SK-N-SH (cell line): Measurements from ENCODE around the gene NSF. TPM values are rescaled to one million over a fixed set of nuclear protein-coding genes. Genes with fewer than 3 reads are reported as not detected.

Experiments used
- CTCF ChIA-PET: fragments of 300-600, 350-600 bp; formaldehyde crosslinking; extraction: SDS; loops from one replicate; lab custom pipeline; 2021; lab: Yijun Ruan, JAX
- POLR2A ChIA-PET: fragments of 350-600 bp; sonication (Branson Sonifier 250); formaldehyde crosslinking; extraction: SDS; loops from one replicate; lab custom pipeline; 2020; ENCODE audit warnings: antibody characterized with exemption, inconsistent platforms; lab: Yijun Ruan, JAX
- DNase-seq: peaks from one replicate; pipeline ENCODE4 v3.0.0; 2012
- H2AFZ ChIP-seq: fragments of 200-600 bp; sonication (generic); 2 replicates; pipeline ENCODE4 v1.8.1; 2016; ENCODE audit warnings: antibody characterized with exemption, mild to moderate bottlenecking, low read depth
- H3F3A ChIP-seq: fragments of 200-600 bp; sonication (generic); replicated peaks from 2 replicates; pipeline ENCODE3; 2016; ENCODE audit warnings: antibody characterized with exemption, mild to moderate bottlenecking; ENCODE audit not compliant: insufficient read depth
- H3K27ac ChIP-seq, 2 experiments: fragments of 200-500 bp in 1 of 2; fragments of 200-600 bp in 1 of 2; sonication (Bioruptor generic) in 1 of 2; sonication (generic), shearing (Covaris generic) in 1 of 2; 2 replicates each; pipeline versions ENCODE4 v1.5.1 to v1.6.1; 2014 to 2016; ENCODE audit warnings: low read depth in 2 of 2, inconsistent platforms in 1 of 2, low read length in 1 of 2, mild to moderate bottlenecking in 1 of 2, mixed read lengths in 1 of 2
- H3K27me3 ChIP-seq: fragments of 200-600 bp; sonication (generic), shearing (Covaris generic); 2 replicates; pipeline ENCODE4 v1.6.1; 2016; ENCODE audit warnings: mixed run types; ENCODE audit not compliant: insufficient read depth
- H3K36me3 ChIP-seq, 2 experiments: fragments of 200-500 bp in 1 of 2; fragments of 200-600 bp in 1 of 2; sonication (Bioruptor generic) in 1 of 2; sonication (generic) in 1 of 2; replicated peaks in 1 of 2; 2 replicates each; pipeline versions ENCODE3 to v1.5.1; 2014 to 2016; ENCODE audit warnings: low read length in 1 of 2, mild to moderate bottlenecking in 1 of 2; ENCODE audit not compliant: insufficient read depth in 2 of 2, control insufficient read depth in 1 of 2
- H3K4me1 ChIP-seq, 2 experiments: fragments of 200-500 bp in 1 of 2; fragments of 200-600 bp in 1 of 2; sonication (Bioruptor generic) in 1 of 2; sonication (generic), shearing (Covaris generic) in 1 of 2; 2 replicates each; pipeline versions ENCODE4 v1.5.1 to v1.6.1; 2014 to 2016; ENCODE audit warnings: low read depth in 1 of 2, low read length in 1 of 2, mixed run types in 1 of 2; ENCODE audit not compliant: insufficient read depth in 2 of 2, control insufficient read depth in 1 of 2
- H3K4me2 ChIP-seq: fragments of 200-600 bp; sonication (generic), shearing (Covaris generic); 2 replicates; pipeline ENCODE4 v1.6.1; 2017; ENCODE audit warnings: mixed run types
- H3K4me3 ChIP-seq, 2 experiments: fragments of 200-500 bp in 1 of 2; fragments of 200-600 bp in 1 of 2; sonication (Bioruptor generic) in 1 of 2; sonication (generic), shearing (Covaris generic) in 1 of 2; 2 replicates each; pipeline versions ENCODE4 v1.5.1 to v1.8.1; 2014 to 2016; ENCODE audit warnings: low read depth in 2 of 2, inconsistent platforms in 1 of 2, low read length in 1 of 2, mild to moderate bottlenecking in 1 of 2, mixed read lengths in 1 of 2, moderate library complexity in 1 of 2
- H3K79me2 ChIP-seq: fragments of 200-600 bp; sonication (generic); 2 replicates; pipeline ENCODE4 v1.8.1; 2017; ENCODE audit warnings: mild to moderate bottlenecking; ENCODE audit not compliant: insufficient read depth
- H3K9ac ChIP-seq: fragments of 200-600 bp; sonication (generic); 2 replicates; pipeline ENCODE4 v1.6.1; 2017; ENCODE audit warnings: mixed run types
- H3K9me2 ChIP-seq: fragments of 200-600 bp; sonication (generic); 2 replicates; pipeline ENCODE4 v1.6.1; 2017; ENCODE audit warnings: mixed run types
- H3K9me3 ChIP-seq: fragments of 200-600 bp; sonication (generic); 2 replicates; pipeline ENCODE4 v1.6.1; 2017; ENCODE audit warnings: mixed run types, mild to moderate bottlenecking, moderate library complexity
- H4K20me1 ChIP-seq: fragments of 200-600 bp; sonication (generic); 2 replicates; pipeline ENCODE4 v1.6.1; 2017; ENCODE audit warnings: mild to moderate bottlenecking, mixed run types; ENCODE audit not compliant: insufficient read depth
- ELF1 ChIP-seq: IDR thresholded peaks from 2 replicates; pipeline ENCODE4 v1.4.0; 2012
- EP300 ChIP-seq, 2 experiments: IDR thresholded peaks; 2 replicates each; pipeline versions ENCODE4 v1.4.0 to v1.6.1; 2012; ENCODE audit warnings: borderline replicate concordance in 1 of 2, low read depth in 1 of 2, low read length in 1 of 2
- EZH2phosphoT487 ChIP-seq: fragments of 200-600 bp; sonication (generic); IDR thresholded peaks from 2 replicates; pipeline ENCODE4 v1.6.1; 2017; ENCODE audit warnings: low read depth, mixed run types, mild to moderate bottlenecking, antibody characterized with exemption, moderate library complexity, borderline replicate concordance
- FOXJ3 ChIP-seq: sonication (generic); formaldehyde crosslinking; IDR thresholded peaks from 2 replicates; pipeline ENCODE4 v1.5.1; 2020; ENCODE audit warnings: mild to moderate bottlenecking, missing genetic modification reagents
- JUND ChIP-seq: IDR thresholded peaks from 2 replicates; pipeline ENCODE4 v1.4.0; 2012
- MAX ChIP-seq: IDR thresholded peaks from 2 replicates; pipeline ENCODE4 v1.4.0; 2012; ENCODE audit warnings: low read depth
- NFIC ChIP-seq: IDR thresholded peaks from 2 replicates; pipeline ENCODE4 v1.4.0; 2012; ENCODE audit warnings: borderline replicate concordance
- NRF1 ChIP-seq: IDR thresholded peaks from 2 replicates; pipeline ENCODE4 v1.6.1; 2012; ENCODE audit warnings: low read depth, mild to moderate bottlenecking, low read length
- POLR2AphosphoS5 ChIP-seq: IDR thresholded peaks from 2 replicates; pipeline ENCODE4 v1.6.1; 2012; ENCODE audit warnings: low read depth, low read length
- RAD21 ChIP-seq: IDR thresholded peaks from 2 replicates; pipeline ENCODE4 v1.6.1; 2012; ENCODE audit warnings: mild to moderate bottlenecking, low read length
- RCOR1 ChIP-seq: fragments of 150-350 bp; IDR thresholded peaks from 2 replicates; pipeline ENCODE4 v1.6.1; 2017; ENCODE audit warnings: antibody characterized with exemption, low read length
- RFX5 ChIP-seq: IDR thresholded peaks from 2 replicates; pipeline ENCODE4 v1.6.1; 2012; ENCODE audit warnings: mild to moderate bottlenecking, improper control_type of control experiment, low read length
- RXRA ChIP-seq: IDR thresholded peaks from 2 replicates; pipeline ENCODE4 v1.4.0; 2012; ENCODE audit warnings: low read depth, mild to moderate bottlenecking, borderline replicate concordance
- TAF1 ChIP-seq: IDR thresholded peaks from 2 replicates; pipeline ENCODE4 v1.6.1; 2012; ENCODE audit warnings: low read depth, mild to moderate bottlenecking, low read length, moderate library complexity, borderline replicate concordance
- TCF12 ChIP-seq: IDR thresholded peaks from 2 replicates; pipeline ENCODE4 v1.4.0; 2012
- YY1 ChIP-seq: IDR thresholded peaks from 2 replicates; pipeline ENCODE4 v1.4.0; 2012; ENCODE audit warnings: low read depth, mild to moderate bottlenecking
- whole genome bisulfite sequencing: methylation state at CpG from one replicate; pipeline ENCODE4 v1.1.6; 2017; ENCODE audit warnings: low lambda C conversion rate; 5-methylcytosine and 5-hydroxymethylcytosine counted together
- polyA plus RNA-seq, 3 experiments: library from polyadenylated mRNA; depleted of rRNA; stranded (reverse); fragments of >200 nt; gene quantifications; 2 replicates each; pipeline ENCODE4 v1.2.3, GENCODE V29; 2012
- TF ChIP-seq, protein P1 (sequence below): IDR thresholded peaks from 2 replicates; pipeline ENCODE4 v1.4.0; 2012; ENCODE audit warnings: low read depth, borderline replicate concordance
- TF ChIP-seq, protein P2 (sequence below): IDR thresholded peaks from 2 replicates; pipeline ENCODE4 v1.6.1; 2012; ENCODE audit warnings: mild to moderate bottlenecking, low read depth, low read length, moderate library complexity
- TF ChIP-seq, protein P3 (sequence below): IDR thresholded peaks from 2 replicates; pipeline ENCODE4; 2012

Gene NSF
- polyA plus RNA-seq, 1 of the 3 experiments (the other 2 are of a cell fraction): 31.4 TPM

- no peak for DNase-seq
- CTCF ChIA-PET: interaction anchor here (0.8 to 2.6 kb wide), 8 partner anchors 13 to 178 kb away, joined by 3 to 13 read pairs (median 4); no protein-coding TSS in a partner anchor
- Histone ChIP-seq H3K27me3 (no peaks in the 10 kb centered on the region), H3K27ac (peak overlapping the region; percentile 52 to 63), H3K4me1 (peaks cover 16 to 24% of the 10 kb centered on the region in 2 experiments; a peak in 3 of 4 replicates), H3K4me3 (no peak overlapping the region), H3K4me2 (peak overlapping the region; percentile 46), H3K9ac (no peak overlapping the region), H3F3A (peaks cover 20% of the 10 kb centered on the region), H3K36me3 (no peaks in the 10 kb centered on the region), H2AFZ (peak overlapping the region; percentile 23; the same call in 1 of the 2 replicates), H3K79me2 (no peaks in the 10 kb centered on the region), H4K20me1 (no peaks in the 10 kb centered on the region), H3K9me3 (no peaks in the 10 kb centered on the region), H3K9me2 (no peaks in the 10 kb centered on the region)
- TF ChIP-seq RCOR1 (no peak), TAF1 (no peak), NRF1 (no peak), YY1 (no peak), EZH2phosphoT487 (no peak), JUND (no peak)
- 94% methylated on average over 12 of the region's 12 CpGs for WGBS
- POLR2A ChIA-PET: no interaction called here
These were observed 173.7 kb downstream of the NSF start for GRCh38 chr17:46764000-46764708.

DNA sequence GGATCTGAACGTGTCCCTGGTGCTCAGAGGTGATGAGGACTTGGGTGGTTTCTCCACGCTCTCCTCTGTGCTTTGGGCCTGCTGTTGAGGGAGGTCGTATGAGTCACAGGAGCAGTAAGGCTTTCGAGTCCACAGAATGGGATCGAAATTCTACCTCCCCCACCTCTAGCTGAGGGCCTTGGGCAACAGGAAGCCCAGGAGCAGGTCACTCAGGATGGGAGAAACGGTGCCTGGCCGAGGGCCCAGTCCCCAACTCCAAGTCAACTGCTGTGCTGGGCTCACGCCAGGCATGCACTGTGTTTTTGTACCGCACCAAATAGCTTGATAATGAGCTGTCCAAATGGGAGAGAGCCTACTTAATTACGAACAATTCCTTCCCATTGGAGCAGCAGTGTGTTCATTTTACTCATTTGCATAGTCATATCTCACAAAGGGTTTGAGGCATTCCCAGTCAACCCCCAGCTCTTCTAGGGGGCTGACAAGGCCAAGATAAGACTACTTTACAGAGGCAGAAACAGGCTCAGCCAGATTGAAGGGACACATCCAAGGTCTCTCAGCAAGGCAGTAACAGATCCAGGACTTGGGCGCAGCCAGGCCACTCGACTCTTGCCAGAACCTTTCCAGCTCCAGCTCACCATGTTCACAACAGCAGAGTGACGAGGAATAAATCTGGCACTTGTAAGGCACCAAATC lies 174.4 kb downstream of the NSF start:
- Histone ChIP-seq H3K4me1 (peaks cover 18 to 24% of the 10 kb centered on the region in 2 experiments; a peak in 3 of 4 replicates), H3K9me2 (no peaks in the 10 kb centered on the region), H4K20me1 (no peaks in the 10 kb centered on the region), H3F3A (peaks cover 20% of the 10 kb centered on the region), H2AFZ (peak overlapping the region; percentile 23; the same call in 1 of the 2 replicates), H3K79me2 (no peaks in the 10 kb centered on the region), H3K27me3 (no peaks in the 10 kb centered on the region), H3K4me2 (peak overlapping the region; percentile 46), H3K27ac (peak overlapping the region; percentile 52 to 63), H3K9ac (no peak overlapping the region), H3K36me3 (no peaks in the 10 kb centered on the region), H3K4me3 (no peak overlapping the region), H3K9me3 (no peaks in the 10 kb centered on the region)
- 39% methylated on average over 10 of the region's 13 CpGs for WGBS
- CTCF ChIA-PET: interaction anchor here (1.0 to 2.6 kb wide), 6 partner anchors 14 to 177 kb away, joined by 3 to 13 read pairs (median 5); no protein-coding TSS in a partner anchor
- peak; percentile 59 for DNase-seq
- POLR2A ChIA-PET: no interaction called here
- TF ChIP-seq, protein P1, sequence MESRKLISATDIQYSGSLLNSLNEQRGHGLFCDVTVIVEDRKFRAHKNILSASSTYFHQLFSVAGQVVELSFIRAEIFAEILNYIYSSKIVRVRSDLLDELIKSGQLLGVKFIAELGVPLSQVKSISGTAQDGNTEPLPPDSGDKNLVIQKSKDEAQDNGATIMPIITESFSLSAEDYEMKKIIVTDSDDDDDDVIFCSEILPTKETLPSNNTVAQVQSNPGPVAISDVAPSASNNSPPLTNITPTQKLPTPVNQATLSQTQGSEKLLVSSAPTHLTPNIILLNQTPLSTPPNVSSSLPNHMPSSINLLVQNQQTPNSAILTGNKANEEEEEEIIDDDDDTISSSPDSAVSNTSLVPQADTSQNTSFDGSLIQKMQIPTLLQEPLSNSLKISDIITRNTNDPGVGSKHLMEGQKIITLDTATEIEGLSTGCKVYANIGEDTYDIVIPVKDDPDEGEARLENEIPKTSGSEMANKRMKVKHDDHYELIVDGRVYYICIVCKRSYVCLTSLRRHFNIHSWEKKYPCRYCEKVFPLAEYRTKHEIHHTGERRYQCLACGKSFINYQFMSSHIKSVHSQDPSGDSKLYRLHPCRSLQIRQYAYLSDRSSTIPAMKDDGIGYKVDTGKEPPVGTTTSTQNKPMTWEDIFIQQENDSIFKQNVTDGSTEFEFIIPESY: 0 out of 2 replicates have a peak, but pooled peaks have one; percentile 17
- TF ChIP-seq RAD21: no peak
- TF ChIP-seq ELF1: no peak
- peak; percentile 90; the same call in 1 of the 2 replicates for TF ChIP-seq RXRA
- TF ChIP-seq YY1: no peak
- TF ChIP-seq, protein P2, sequence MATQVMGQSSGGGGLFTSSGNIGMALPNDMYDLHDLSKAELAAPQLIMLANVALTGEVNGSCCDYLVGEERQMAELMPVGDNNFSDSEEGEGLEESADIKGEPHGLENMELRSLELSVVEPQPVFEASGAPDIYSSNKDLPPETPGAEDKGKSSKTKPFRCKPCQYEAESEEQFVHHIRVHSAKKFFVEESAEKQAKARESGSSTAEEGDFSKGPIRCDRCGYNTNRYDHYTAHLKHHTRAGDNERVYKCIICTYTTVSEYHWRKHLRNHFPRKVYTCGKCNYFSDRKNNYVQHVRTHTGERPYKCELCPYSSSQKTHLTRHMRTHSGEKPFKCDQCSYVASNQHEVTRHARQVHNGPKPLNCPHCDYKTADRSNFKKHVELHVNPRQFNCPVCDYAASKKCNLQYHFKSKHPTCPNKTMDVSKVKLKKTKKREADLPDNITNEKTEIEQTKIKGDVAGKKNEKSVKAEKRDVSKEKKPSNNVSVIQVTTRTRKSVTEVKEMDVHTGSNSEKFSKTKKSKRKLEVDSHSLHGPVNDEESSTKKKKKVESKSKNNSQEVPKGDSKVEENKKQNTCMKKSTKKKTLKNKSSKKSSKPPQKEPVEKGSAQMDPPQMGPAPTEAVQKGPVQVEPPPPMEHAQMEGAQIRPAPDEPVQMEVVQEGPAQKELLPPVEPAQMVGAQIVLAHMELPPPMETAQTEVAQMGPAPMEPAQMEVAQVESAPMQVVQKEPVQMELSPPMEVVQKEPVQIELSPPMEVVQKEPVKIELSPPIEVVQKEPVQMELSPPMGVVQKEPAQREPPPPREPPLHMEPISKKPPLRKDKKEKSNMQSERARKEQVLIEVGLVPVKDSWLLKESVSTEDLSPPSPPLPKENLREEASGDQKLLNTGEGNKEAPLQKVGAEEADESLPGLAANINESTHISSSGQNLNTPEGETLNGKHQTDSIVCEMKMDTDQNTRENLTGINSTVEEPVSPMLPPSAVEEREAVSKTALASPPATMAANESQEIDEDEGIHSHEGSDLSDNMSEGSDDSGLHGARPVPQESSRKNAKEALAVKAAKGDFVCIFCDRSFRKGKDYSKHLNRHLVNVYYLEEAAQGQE: peak; percentile 25; the same call in 1 of the 2 replicates
- TF ChIP-seq, protein P3, sequence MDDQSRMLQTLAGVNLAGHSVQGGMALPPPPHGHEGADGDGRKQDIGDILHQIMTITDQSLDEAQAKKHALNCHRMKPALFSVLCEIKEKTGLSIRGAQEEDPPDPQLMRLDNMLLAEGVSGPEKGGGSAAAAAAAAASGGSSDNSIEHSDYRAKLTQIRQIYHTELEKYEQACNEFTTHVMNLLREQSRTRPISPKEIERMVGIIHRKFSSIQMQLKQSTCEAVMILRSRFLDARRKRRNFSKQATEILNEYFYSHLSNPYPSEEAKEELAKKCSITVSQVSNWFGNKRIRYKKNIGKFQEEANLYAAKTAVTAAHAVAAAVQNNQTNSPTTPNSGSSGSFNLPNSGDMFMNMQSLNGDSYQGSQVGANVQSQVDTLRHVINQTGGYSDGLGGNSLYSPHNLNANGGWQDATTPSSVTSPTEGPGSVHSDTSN: peak; percentile 53
- peak in 1 of 2 experiments; percentile 91; a peak in 1 of 4 replicates for TF ChIP-seq EP300 (IDR thresholded peaks at IDR 0.05; ENCODE audit: borderline replicate concordance in 1 of 2, low read depth in 1 of 2, low read length in 1 of 2)
- peak; percentile 28; the same call in 1 of the 2 replicates for TF ChIP-seq POLR2AphosphoS5
- TF ChIP-seq FOXJ3 (CRISPR knock-in tag): no peak
- peak; percentile 77 for TF ChIP-seq TCF12
- TF ChIP-seq RFX5: no peak
- peak; percentile 74 for TF ChIP-seq JUND
- peak; percentile 98 for TF ChIP-seq NFIC
- peak; percentile 84 for TF ChIP-seq MAX
